Measurements from ENCODE around the gene SRCIN1.

DNA sequence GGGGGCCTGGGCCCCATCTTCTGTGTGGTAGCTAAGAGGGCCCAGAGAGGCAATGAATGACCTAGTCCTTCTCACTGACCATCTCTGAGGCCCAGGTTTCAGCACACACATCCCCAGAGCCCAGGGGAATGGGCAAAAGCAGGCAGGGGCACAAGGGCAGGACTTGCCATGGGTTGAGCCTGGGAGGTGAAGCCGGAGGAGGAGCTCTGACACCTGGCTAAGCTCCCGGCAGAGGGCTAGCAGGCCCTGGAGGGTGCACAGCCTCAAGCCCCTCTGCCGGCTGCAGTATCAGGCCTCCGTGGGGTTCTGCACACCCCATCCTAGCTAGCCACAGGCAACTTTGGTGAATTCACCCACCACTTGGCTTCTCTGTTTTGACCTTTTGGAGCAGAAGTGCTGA, 5.3 kb downstream of the SRCIN1 start:
- TF ChIP-seq, protein P1, sequence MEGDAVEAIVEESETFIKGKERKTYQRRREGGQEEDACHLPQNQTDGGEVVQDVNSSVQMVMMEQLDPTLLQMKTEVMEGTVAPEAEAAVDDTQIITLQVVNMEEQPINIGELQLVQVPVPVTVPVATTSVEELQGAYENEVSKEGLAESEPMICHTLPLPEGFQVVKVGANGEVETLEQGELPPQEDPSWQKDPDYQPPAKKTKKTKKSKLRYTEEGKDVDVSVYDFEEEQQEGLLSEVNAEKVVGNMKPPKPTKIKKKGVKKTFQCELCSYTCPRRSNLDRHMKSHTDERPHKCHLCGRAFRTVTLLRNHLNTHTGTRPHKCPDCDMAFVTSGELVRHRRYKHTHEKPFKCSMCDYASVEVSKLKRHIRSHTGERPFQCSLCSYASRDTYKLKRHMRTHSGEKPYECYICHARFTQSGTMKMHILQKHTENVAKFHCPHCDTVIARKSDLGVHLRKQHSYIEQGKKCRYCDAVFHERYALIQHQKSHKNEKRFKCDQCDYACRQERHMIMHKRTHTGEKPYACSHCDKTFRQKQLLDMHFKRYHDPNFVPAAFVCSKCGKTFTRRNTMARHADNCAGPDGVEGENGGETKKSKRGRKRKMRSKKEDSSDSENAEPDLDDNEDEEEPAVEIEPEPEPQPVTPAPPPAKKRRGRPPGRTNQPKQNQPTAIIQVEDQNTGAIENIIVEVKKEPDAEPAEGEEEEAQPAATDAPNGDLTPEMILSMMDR (IDR thresholded peaks at IDR 0.05), result no peak
- TF ChIP-seq POLR2A (IDR thresholded peaks at IDR 0.05) (no peak), POLR2AphosphoS5 (IDR thresholded peaks at IDR 0.05) (no peak)
